GM18867 (cell line): ENCODE results near the gene MEAK7.

Source experiments
- ATAC-seq: cut with Tn5 transposase; IDR thresholded peaks from one replicate; pipeline ENCODE4 v1.9.1; 2021; ENCODE audit warnings: mild to moderate bottlenecking, moderate library complexity; ENCODE audit not compliant: unreplicated experiment

MEAK7 gene

DNA sequence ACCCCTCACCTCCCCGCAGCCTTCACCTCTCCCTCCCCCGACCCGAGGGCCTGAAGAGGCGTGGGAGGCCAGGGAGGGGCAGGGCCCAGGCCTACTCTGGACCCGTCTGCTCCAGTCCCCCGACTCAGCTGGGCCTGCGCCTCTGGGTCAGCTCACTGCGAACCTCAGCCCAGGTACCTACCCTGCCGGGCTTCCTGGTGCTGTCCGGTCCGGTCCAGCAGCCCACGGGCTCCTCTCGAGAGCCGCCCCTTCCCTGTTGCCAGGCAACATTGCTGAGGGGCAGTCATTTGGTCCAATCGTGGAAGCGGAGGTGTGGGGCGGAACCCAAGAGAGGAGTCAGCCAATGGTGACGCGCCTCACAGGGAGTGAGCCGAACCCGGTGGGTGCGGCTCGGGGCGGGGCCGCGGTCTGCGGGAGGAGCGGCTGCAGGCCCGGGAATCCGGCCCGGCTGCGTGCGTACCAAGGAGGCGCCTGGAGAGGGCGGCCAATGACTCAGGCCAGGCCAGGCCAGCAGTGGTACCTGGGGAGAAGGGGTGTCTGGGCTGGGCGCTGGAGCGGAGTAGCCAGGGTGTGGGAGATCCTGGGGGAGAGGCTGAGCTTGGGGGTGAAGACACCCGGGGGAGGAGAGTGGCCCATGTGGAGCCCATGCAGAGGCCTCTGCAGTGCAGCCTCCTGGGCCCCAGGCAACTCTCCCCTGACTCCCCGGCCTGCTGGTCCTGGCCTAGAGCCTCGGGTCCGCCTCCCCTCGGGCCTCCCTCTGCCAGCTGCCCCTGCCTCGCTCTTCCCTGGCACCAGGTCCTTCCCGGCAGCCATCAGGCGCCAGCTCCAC lies at the start of gene MEAK7:
TSS of gene MEAK7 (minus strand) at position 240 of the 829 bp plus-strand sequence. CDS start 6,573 bp downstream, outside the sequence.
- ATAC-seq: peak; percentile 93

DNA sequence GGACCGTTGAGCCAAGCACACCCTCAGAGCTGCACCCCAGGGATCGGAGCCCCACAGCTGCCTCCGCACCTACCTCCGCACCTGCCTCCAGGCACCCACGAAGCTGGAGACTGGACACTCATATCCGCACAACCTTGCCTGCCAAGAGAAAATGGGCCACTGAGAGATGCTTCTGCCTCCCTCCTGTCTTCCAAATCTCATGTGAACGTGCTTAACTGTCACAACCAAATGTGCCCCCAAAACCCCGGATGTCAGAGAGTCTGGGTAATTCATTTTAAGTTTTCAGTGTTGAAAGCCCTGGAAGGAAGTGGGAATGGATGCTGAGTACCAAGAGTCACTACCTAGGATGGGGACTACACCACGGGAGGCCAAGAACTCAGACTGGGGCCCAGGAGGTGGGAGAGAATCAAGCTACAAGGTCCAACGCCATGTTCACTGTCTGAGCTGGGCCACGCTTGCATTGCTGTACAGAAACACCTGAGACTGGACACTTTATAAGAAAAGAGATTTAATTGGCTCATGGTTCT lies 49.5 kb upstream of the MEAK7 start:
- no peak for ATAC-seq

DNA sequence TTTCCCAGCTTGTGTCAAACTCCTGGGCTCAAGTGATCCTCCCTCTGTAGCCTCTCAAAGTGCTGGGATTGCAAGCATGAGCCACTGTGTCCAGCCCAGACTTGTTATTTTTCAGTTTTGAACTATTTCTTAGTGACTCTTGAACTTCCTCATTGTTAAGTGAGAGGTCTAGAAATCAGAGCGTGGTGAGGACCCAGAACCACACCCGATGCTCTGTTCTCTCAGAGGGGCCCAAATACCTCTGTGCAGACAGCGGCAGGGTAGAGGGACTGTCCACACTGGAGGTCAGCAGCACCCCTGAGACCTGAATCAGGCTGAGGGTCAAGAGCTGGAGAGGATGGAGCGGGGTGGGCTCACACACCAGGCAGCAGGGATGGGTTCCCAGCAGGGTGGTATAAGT lies 47.7 kb upstream of the MEAK7 start:
- ATAC-seq: no peak

DNA sequence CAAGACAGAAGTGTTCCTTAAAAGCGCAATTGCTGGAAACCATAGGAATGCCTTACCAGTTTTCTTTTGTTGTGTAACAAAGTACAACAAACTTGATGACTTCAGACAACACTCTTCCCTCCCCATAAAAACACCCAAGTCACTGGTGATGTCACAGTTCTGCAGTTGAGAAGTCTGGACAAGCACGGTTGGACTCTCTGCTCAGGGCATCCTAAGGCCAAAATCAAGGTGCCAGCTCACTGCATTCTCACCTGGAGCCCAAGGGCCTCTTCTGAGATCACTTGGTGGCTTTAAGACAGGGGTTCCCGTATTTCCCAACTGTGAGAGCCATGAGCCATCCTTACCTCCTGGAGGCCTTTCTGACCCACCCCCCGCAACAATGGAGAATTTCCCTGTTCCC lies 45.6 kb upstream of the MEAK7 start:
- ATAC-seq: no peak

DNA sequence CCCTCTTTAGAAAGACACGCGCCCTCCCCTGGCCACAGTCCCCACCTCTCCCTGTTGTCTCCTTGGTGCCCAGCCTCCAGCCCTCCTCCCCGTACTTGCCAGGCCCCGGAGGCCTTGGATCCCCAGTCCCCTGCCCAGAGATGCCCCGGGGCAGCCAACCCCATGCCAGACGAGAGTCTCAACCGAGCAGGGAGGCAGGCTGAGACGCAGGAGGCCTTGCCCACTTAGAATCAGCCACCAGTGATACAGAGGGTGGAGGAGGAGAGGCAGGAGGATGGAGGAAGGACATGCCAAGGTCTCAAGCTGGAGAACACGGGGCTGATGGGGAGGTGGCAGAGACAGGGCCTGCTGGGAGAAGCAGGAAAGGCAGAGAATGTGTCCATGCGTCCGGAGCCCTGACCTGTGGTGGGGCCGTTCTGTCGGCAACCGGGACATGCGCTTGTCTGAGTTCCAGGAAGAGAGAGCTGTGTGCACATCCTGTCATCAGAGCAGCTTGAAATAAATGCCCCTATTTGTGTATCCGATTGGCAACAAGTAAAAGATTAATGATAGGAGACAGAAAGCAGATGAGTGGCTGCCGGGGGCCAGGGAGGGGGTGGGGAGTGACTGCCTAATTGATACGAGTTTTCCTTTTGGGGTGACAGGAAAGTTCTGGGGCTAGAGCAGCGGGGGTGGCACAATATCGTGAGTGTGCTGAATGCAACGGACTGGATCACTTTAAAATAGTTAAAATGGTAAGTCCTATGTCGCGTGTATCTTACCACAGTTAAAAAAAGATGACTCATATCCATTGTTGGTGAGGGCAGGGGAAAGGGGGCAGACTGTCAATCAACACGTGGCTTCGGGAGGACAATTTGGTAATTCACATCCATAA lies 44.7 kb upstream of the MEAK7 start:
- ATAC-seq: no peak

GRCh38 chr16:84548508-84548907 lies 44.0 kb upstream of the MEAK7 start:
- ATAC-seq: no peak

- ATAC-seq: no peak
These were observed 43.1 kb upstream of the MEAK7 start for GRCh38 chr16:84547546-84548061.

DNA sequence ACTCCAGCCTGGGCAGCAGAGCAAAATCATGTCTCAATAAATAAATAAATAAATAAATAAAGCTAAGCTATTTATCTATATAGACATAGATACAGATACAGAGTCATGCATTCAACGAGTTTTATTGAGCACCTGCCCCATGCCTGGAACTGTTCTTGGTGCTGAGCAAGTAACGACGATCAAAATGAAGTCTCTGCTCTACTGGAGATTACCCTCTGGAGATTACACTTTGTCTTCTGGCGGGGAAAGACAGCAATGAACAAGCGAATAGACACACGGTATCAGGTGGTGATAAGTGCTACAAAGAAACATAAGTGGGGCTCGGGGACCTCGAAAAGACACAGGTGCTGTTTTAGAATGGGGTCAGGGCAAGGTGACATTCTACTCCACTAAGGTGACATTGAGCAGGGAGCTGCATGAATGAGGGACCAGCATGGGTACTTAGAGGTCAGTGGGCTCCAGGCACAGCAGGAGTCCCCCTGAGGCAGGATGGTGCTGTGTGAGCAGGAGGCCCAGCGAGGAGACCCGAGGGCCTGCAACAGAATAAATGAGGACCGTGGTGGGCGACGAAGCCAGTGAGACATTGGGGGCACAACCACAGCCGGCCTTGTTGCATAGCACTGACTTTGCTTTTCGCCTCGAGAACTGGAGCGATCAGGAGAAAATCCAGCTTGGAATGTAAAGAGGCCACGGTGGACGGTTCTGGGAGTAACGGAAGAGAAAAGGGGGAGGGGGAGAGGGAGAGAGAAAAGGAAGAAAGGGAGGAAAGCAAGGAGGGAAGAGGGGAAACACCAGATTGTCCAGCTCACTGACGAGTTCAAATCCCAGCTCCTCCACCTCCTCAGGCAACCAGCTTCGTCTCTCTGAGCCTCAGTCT lies 42.4 kb upstream of the MEAK7 start:
- no peak for ATAC-seq

- ATAC-seq: no peak
These were observed 40.8 kb upstream of the MEAK7 start for GRCh38 chr16:84545114-84545737.

GRCh38 chr16:84544031-84544773 lies 39.7 kb upstream of the MEAK7 start:
- ATAC-seq: no peak

GRCh38 chr16:84543253-84543652 lies 38.8 kb upstream of the MEAK7 start:
- no peak for ATAC-seq

DNA sequence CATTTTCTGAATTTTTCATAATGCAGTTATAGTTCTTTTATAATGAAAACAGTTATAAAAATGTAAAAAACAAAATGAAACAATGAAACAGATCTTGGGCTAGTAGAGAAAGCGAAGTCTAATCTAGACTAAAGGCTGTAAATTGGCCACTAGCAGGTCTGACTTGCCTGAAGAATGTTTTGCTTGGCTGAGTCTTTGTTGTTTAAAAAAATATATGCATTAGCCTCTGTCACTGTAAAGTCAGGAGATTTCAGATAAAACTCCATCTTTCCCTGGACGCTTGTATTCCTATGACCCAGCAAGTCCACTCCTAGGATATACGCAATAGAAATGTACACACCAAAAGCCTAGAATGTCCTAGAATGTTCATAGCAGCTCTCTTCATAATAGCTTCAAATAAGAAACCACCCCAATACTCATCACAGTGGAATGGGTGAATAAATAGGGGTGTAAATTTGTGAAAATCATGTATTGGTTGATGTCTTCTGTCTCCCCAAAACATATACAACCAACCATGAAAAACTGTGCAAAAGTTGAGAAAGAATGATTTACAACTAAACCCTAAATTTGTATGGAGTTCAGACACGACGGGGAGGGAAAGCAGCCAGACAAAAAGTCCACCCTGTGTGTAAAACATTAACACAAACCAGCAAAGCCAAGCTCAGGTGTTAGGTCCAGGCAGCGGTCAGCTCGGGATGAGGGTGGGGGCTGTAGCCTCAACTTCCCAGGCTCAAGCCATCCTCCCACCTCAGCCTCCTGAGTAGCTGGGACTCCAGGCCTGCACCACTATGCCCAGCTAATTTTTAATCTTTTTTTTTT lies 37.7 kb upstream of the MEAK7 start:
- ATAC-seq: no peak

- no peak for ATAC-seq
These were observed 35.7 kb upstream of the MEAK7 start for GRCh38 chr16:84540194-84540593.

GRCh38 chr16:84538222-84538840 lies 33.9 kb upstream of the MEAK7 start:
- ATAC-seq: no peak

- ATAC-seq: no peak
These were observed 33.2 kb upstream of the MEAK7 start for GRCh38 chr16:84537491-84538151.

DNA sequence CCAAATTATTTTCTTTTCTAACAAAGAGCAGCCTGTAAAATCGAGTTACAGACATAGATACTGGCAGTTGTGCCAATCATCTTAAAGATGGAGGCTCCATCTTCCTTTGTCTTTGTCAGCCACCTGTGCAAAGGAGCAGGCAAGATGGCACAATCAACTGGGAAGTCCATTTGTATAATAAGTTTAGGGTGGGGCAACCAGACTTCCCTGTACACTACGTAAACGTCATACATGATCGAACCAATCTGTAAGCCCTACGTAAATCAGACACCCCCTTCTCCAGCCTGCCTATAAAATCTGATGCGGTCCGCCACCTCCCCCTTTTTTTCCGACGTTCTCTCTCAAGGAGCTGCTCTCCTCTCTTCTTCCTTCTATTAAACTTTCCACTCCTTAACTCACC lies 31.4 kb upstream of the MEAK7 start:
- ATAC-seq: no peak

- ATAC-seq: no peak
These were observed 30.9 kb upstream of the MEAK7 start for GRCh38 chr16:84535408-84535807.

DNA sequence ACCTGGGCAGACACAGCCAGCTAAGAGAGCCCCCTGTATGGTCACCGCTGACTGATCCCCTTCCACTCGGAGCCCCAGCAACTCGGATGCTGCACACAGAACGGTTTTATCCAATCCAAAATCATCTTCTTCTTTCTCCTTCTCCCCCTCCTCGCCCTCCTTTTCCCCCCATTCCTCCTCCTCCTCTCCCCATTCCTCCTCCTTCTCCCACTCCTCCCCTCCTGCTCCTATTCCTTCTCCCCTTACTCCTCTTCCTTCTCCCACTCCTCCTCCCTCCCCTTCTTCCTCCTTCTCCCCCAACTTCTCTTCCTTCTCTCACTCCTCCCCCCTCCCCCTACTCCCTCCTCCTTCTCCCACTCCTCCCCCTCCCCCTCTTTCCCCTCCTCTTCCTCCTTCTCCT lies 30.4 kb upstream of the MEAK7 start:
- ATAC-seq: no peak
